IPS DF 19.7 (cell line): ENCODE measurements around the gene SIRT7.

Experiments used
- DNase-seq: peaks from one replicate; pipeline ENCODE4 v3.0.0-alpha.2; 2013; ENCODE audit warnings: low read depth, low spot score

SIRT7 gene

DNA sequence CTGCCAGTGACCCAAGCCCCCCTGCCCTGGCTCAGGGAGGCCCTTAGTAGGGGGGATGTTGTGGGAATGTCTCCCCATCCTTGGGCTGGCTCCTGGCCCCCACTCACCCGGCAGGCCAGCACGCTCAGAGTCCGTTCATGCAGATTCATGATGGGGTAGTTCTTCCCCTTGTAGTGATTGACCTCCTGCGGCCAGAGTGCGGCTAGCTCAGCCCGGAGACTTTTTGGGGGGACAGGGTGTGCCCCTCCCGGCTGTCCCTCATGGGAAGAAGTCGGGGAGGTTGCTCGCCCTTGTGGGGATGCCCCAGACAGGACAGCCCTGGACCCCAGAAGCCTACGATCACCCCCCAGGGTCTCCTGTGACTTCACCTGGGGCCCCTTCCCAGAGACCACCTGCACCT, 12.0 kb downstream of the SIRT7 start:
- DNase-seq: no peak

DNA sequence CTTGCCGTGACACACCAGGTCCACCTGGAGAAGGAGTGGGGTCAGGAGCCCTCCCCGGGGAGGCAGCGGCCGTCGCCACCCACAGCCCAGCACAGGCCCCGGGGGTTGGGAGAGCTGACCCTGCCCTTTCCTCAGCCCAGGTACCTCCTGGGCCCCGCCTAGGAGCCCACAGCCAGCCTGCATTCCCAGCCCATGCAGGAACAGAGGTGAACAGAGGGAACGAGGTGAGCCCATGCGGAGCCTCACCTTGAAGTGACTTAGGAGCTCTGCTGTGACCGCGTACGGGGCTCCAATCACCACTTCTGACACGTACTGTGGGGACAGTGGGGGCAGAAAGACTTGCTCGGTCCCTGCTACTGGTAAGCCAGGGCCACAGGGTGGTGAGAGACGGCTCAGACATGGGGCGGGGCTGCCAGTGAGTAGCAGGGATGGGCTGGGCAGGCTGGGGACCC, 12.5 kb downstream of the SIRT7 start:
- no peak for DNase-seq

DNA sequence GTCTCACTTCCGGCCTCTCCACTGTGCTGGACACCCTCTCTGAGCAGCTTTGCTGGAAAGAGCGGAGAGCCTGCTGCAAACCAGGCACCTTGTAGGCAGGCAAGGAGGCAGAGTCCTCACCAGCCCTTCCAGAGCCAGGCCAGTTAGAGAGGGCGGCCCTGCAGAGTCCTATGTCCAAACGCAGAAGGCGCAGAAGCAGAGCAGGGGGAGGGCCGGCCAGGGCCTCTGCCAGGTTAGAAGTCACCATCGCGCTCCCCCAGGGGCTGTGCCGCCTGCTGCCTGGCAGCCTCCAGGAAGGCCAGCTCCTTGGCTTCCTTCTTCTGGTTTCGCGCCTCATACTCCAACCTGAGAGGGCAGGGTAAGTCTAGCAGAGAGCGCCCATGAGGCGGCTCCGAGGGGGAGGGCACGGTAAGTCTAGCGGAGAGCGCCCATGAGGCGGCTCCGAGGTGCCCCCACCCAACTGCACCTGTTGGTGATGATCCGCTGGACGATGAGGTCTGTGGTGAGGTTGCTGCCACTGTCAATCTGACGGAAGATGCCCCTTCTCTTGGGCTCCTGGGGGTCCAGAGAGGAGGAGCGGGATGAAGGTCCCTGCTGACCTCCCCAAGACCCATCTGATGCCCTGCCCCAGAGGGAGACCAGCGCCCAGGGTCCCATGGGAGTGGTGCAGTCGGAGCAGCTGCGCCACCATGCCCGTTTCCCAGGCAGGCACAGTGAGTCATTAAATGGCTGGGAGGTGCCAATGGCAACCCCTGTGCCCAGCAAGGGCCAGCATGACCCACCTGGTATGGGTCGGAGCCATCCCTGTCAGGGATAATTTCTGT, 13.2 kb downstream of the SIRT7 start:
- no peak for DNase-seq

DNA sequence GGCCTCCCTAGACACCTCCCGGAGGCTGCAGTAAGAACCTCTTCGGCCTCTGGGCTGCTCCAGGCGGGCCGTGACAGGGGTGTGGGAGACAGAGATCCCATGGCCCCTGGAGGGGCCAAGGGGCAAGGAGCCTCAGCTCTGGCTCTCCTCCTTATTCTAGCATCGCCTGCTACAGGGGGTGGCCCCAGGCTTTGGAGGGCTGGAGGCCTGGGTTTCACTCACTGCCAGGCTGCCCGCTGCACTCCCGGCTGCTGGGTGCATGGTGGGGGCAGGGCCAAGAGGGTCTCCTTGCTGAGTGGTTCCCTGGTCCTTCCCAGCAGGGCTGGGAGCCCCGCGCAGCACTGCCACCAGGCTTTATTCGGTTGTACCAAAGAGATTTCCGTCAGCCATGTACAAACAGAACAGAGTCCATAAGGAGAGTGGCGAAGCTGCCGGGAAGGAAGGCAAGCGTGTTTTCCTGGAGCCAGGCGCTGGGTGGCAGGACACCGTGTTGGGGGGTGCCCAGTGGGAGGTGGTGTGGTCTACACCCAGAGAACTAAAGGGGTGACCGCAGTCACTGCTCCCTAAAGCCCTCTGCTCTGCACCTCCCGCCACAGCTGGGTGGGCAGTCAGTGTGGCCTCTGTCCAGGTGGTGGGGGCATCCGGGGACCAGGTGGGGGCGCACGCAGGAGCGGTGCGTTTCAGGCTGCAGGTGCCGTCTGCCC, 13.9 kb downstream of the SIRT7 start:
- DNase-seq: no peak

DNA sequence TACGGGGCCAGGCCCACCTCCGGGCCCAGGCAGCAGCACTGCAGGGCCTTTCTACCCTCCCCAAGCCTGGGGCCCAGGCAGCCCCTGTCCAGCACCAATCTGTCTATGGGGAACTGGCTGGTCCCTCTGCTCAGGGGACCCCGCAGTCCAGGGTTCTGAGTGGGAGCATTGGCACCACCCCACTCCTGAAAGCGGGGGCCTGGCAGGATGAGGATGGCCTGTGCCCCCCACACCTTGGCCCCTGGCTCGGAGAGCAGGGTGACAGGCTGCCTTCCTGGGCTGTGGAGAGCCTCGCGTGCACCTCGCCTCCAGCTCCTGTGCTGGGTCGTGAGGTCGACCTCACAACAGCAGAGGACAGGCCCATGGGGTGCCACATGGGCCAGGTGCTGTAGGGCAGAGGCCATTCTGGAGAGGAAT, 14.6 kb downstream of the SIRT7 start:
- DNase-seq: no peak

DNA sequence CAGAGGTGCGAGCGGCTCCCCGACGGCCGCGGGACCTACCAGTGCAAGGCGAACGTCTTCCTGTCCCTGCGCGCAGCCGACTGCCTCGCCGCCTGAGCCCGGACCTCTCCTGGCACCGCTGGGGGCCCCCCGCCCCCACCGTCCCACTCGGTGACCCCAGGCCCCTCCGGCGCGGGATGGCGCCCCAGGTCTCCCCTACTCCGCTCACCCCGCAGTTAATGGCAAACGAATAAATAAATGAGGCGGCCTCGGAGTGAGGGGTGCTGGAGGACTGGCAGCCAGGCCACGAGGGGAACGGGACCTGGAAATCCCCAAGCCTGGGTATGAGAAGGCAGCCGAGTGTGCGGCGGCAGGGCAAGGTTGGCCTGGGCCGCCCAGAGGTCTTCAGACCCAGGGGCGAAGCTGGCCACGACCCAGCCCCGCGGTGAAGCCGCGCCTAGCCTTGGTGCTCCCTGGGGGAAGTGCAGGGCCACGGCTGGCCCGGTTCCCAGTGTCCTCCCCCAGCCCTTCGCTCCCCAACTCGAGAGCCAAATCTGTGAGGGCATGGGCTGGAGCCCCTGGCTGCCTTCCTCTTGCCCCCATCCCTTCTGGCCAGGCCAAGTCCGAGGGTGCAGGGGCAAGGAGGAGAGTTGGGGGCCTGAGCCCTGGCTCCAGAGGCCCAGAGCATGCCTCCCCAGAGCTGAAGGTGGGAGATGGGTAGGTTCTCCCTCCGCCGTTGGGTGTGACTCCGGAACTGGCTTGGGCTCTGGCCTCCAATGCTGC, 15.1 kb downstream of the SIRT7 start:
- DNase-seq: no peak

DNA sequence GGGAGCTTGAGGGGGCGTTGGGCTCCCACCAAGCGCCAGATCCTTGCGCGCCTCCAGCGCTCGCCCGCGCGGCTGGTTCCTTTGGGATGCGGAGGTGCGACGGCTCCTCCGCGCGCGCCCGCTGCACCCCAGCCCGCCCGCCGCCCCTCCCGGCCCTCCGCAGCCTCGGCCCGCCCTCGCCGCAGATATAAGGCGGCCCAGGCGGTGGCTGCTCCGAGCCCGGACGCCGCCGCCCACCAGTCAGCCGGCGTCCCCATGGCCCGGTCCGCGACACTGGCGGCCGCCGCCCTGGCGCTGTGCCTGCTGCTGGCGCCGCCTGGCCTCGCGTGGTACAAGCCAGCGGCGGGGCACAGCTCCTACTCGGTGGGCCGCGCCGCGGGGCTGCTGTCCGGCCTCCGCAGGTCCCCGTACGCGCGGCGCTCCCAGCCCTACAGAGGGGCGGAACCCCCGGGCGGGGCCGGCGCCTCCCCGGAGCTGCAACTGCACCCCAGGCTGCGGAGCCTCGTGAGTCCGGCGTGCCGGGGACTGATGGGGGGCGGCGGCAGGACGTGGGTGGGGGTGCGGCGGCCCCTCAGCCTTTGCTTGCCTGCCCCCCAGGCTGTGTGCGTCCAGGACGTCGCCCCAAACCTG, 15.8 kb downstream of the SIRT7 start, which contains the start of gene NPB:
NPB (plus strand) TSS at position 216 of the 630 bp plus-strand sequence; CDS start at position 256, 40 bp downstream.
- no peak for DNase-seq

DNA sequence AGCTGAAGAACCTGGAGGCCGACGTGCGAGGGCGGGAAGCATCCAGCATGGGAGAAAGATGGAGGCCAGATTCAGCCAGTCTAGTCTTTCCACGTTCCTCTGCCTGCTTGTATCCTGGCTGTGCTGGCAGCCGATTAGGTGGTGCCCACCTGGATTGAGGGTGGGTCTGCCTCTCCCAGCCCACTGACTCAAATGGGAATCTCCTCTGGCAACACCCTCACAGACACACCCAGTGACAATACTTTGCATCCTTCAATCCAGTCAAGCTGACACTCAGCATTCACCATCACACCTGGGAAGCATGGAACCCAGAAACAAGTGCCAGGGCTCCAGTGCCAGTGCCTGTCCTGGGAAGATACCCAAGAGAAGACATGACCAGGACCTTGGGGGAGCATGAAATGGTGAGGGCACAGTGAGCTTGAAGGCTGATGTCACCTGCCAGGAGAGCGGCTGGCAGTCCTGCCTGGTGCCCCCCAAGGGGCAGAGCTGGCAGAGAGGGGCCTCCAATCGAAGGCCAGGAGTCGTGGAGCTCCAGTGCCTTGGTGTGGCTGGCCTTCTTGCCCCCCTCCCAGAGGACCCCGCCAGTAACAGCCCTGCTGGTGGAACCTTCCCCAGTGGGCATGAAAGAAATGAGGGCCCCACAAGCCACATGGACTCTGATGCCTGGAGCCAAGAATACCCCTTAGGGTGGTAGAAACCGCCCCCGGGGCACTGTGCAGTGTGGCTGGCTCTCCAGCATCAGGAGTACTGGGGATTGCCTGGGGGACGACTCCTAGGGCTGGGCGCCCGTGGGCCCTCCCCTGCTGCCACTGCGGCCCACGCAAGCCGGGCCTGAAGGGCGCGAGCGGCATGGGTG, 16.6 kb downstream of the SIRT7 start:
- DNase-seq: no peak

DNA sequence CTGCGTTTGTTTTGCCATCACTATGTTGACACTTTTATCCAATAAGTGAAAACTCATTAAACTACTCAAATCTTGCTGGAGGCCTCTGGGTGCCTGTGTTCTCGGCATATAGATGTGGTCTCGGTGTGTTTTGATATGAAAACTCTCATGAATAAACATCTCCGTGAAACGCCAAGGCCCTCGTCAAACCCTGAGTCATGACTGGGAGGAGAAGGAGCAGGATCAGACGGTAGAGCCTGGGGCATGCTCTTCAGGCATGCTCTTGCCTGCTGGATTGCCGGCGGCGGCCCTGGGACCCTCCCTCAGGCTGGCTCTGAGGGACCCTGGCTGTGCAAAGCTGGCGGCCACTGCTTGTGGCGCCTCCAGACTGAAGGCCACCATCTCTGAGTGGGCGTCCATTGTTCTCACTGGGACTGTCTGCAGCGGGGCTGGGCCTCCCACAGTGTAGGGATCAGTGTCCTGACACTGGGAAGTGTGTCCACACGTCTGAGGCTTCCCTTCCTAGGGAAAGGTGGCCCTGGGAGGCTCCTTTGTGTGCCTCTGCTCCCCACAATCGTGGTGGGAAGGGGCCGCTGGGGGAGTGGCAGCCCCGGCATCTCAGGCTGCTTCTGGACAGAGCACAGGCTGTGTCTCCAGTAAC, 17.7 kb downstream of the SIRT7 start:
- no peak for DNase-seq

DNA sequence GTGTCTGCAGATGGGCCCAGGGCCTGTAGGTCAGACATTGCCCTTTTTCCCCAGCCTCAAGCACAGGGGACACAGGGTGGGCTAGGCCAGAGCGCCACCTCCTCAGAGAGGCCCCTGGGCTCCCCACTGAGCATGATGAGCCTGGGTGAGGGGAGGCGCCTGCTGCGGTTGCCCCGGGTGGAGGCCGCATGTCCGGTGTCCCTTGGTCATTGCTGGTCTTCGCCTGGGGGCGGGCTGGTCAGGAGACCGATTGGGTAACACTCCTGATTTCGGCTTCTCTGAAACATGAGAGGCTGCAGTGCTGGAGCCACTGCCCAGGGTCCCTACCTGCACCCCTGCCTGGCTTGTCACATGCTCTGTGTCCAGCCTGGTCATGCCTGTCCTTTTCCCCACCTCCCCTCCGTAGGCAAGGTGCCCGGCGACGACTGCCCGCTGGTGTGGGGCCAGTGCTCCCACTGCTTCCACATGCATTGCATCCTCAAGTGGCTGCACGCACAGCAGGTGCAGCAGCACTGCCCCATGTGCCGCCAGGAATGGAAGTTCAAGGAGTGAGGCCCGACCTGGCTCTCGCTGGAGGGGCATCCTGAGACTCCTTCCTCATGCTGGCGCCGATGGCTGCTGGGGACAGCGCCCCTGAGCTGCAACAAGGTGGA, 18.3 kb downstream of the SIRT7 start:
- DNase-seq: no peak

DNA sequence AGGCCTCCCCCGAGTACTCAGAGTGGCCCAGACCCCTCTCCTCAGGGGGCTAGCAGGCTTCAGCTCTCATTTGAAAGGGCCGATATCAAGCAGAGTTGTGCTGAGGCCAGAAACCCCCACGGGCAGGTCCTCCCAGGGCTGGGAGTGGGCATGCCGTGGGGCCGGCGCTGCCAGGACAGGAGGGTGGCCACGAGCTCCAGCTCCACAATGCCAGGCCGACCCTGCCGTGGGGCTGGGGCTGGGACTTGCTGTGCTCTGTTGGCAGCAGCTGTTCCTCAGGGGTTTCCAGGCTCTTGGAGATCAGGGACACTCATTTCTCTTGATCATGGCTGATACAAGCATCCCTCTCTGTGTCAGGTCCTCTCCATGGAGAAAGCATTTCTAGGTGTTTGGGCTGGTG, 19.1 kb downstream of the SIRT7 start:
- DNase-seq: no peak

DNA sequence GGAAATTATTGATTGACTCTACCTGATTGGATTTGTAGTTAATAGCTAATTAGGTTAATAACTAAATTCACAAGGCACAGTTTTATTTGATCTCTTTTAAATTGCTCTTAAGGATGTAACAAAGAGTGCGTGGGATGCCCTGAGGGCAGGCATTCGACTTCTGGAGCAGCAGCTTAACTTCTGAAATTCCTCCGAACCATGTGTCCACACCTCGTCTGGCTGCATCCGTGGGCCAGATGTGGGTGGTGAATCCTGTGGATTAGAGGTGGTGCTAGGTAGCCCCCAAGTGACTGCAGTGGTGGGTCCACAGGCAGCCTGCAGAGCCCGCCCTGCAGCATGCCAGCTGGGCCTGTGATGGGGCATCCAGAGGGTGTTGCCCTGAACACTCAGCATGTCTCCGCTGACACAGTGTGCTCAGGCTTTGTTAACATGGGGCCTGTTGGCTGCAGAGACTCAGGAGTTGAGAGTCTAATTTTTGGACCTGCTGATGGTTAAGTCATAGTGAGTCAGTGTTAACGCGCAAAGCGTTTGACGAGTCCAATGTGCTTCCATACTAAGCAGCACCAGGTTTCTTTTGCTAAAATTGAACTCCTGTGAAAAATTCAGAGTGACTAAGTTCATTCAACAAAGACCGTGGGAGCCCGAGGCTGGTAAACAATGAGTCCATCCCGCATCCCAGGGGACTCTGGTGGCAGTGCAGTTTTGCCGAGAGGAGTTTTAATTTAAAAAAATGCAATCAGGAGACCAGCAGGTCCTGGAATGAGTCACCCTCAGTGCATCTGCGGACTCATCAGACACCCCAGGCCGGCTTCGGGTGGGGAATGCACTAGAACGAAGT, 19.7 kb downstream of the SIRT7 start:
- no peak for DNase-seq

DNA sequence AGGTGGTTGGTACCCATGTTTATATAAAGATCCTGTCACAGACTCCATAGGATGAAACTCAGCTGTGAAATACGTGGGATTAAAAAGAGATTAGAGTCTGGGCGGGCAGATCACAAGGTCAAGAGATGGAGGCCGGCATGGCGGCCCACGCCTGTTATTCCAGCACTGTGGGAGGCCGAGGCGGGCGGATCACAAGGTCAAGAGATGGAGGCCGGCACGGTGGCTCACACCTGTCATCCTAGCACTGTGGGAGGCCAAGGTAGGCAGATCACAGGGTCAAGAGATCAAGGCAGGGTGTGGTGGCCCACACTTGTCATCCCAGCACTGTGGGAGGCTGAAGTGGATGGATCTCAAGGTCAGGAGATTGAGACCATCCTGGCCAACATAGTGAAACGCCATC, 22.6 kb downstream of the SIRT7 start:
- no peak for DNase-seq

DNA sequence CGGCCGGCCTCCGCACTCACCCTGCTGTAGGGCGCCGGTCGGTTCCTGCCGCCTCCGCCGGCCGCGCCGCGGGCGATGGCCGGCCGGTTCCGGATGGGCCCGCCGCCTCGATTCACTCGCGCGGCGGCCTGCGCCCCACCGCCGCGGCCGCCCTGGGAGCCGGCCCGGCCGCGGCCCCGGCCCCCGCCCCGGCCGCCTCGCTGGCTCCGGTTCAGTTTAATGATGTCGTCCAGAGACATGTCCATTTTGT, 26.7 kb downstream of the SIRT7 start:
- no peak for DNase-seq

DNA sequence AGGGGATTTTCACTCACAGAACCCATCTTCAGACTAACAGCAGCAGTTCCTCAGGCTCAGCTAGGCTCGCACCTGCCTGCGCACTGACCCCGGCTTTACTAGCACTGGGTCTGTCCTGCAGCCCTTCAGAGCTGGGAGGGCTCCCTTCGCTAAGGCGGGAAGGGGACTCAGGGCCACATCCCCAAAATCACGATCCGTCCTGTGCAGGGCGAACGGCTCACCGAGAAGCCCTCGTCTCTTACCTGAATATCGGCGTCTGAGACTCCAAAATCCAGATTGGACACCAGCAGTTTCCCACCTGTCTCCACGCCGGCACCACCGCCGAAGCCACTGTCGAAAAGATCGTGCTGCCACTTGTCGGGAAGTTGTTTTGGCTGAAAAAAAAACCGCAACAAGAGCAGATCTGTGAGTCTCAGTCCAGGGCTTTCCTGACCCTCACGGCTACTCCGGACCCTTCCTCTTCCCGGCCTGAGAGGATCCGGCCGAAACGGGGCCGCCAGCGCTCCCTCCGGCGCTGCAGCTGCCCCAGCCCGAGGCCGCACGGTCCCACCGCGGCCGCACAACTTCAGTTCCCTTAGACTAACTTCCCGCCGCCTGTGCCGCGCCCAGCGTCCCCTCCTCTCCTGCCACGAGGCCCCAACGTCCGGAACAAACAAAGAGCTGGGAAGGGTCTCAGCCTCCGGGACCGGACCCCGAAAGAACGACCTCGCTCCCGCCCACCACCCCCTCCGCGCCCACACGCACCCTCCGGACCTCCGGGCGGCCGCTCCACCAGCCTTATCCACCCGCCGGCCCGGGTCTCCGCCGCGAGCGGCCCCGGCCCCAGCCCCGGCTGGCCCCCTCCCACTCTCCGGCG, 27.3 kb downstream of the SIRT7 start:
- DNase-seq: no peak

DNA sequence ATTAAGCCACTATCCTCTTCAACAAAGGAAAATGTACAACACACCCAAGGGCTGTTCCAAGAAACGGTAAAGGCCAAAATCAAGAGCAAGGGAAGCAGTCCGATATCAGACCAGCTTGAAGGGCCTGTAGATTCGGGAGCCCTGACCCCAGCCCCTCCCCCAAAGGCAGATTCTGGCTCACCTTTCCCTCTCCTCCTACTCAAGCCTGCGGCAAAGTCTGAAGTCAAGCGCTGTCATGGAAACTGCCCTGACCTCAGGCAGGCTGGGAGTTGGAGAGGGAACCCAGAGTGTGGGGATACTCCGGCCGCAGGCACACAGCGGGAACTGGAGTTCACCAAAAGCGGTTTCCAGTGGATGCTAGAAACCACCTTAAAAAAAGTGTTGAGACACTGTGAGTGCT, 28.4 kb downstream of the SIRT7 start:
- DNase-seq: no peak

DNA sequence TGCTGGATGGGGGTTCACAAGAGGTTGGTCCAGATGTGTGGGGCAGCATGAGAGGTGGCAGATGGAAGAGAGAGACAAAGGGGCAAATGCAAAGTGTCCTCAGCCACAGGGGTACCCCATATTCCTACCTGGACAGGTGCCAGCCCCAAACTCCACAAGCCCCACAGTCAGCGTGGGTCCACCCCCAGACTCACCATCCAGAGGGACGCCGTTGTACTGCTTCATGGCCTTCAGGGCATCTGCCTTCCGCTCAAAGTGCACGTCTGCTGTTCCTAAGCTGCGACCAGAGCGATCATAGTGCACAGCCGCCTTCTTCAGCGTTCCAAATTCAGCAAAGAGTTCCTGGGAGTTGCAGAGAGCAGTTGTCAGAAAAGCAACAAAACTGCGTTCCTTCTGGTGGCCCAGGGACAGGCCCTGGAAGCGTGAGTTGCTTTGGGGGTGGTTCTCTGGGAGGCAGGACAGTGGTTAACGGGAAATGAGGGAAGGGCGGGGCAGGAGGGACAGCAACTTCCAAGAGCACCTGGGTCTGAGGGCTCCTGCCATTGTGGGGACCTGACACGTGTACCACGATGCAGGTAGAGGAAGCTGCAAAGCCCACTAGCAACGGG, 28.9 kb downstream of the SIRT7 start:
- DNase-seq: no peak
